ENCODE measurements around the gene HSD17B2.

DNA sequence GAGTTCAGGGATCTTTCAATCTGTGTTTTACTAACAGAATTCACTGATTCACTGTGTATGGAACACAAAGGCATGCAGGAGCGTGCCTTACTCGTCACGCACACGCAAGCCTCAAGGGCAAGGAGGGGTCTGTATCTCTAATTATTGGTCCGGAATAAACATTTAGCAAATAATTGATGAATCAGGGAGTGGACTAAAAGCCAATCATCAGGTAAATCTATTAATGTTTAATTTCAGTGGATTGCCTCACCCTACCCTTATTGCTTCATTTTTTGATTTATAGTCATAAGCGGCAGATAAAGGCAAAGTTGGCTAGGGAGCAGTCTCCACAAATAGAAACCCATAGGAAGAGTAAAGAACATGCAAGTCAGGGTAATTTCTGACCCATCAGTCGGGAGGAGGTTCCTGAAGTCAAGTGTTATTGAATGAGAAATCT is 7.4 kb upstream of the HSD17B2 start:
- TF ChIP-seq, protein P1, sequence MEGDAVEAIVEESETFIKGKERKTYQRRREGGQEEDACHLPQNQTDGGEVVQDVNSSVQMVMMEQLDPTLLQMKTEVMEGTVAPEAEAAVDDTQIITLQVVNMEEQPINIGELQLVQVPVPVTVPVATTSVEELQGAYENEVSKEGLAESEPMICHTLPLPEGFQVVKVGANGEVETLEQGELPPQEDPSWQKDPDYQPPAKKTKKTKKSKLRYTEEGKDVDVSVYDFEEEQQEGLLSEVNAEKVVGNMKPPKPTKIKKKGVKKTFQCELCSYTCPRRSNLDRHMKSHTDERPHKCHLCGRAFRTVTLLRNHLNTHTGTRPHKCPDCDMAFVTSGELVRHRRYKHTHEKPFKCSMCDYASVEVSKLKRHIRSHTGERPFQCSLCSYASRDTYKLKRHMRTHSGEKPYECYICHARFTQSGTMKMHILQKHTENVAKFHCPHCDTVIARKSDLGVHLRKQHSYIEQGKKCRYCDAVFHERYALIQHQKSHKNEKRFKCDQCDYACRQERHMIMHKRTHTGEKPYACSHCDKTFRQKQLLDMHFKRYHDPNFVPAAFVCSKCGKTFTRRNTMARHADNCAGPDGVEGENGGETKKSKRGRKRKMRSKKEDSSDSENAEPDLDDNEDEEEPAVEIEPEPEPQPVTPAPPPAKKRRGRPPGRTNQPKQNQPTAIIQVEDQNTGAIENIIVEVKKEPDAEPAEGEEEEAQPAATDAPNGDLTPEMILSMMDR (conservative IDR thresholded peaks at IDR 0.05 in 1 of 2, IDR thresholded peaks at IDR 0.05 in 1 of 2; ENCODE audit: low read depth in 1 of 2, low read length in 2 of 2) = no peak
- no peak for TF ChIP-seq EZH2 (IDR thresholded peaks at IDR 0.05; ENCODE audit: low read length, missing control alignments)
